Stimulated activated CD8-positive, alpha-beta memory T cell treated with anti-CD3 and anti-CD28 coated beads, Interleukin-4, amount 100 ng/mL, for 4 hours (primary cell): Measurements from ENCODE around the gene RPS14.

Experiments used
- DNase-seq, 2 donors: peaks; one replicate each; pipeline ENCODE4 v3.0.0-alpha.2; 2020; ENCODE audit warnings: low read depth in 2 of 2, low spot score in 1 of 2

RPS14 gene

DNA sequence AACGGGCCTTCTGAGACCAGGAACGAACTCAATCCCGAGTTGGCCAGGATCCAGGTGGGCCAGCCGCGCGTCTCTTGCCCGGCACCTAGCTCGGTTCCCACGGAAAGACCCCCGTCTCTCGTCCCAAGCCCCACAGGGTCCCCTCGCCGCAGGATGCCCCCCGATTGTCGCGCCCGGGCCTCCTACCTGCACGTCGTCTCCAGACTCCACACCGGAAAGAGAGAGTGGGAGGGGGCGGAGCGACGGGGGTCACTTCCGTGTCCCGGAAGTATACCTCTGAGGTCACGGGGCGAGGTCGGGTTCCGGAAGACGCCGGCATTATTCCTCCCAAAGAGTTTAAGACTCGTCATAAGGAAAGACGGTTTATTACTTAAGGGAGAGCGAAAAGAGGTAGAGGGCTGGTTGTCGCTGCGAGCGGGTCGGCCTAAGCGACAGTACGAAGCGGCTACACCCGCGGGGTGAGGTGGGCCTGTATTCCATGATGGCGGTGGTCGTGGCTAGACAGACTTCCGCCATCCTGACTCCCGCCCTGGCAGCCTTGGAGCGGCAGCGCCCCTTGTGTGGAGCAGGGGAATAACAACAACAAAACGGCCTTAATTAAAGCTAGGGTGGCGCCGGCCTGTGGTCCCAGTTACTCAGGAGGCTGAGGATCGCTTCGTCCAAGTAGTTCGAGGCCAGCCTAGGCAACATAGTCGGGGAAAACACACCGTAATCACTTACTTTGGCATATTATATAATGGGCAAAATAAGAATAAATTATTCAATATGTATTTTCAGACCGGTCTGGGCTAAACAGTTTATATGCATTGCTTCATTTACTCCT is at the start of gene RPS14:
Gene RPS14, minus strand, starts transcription at position 223 of the 823 bp plus-strand sequence. CDS start 2,006 bp downstream, outside the sequence.
- peak; percentile 88 to 89 for DNase-seq

DNA sequence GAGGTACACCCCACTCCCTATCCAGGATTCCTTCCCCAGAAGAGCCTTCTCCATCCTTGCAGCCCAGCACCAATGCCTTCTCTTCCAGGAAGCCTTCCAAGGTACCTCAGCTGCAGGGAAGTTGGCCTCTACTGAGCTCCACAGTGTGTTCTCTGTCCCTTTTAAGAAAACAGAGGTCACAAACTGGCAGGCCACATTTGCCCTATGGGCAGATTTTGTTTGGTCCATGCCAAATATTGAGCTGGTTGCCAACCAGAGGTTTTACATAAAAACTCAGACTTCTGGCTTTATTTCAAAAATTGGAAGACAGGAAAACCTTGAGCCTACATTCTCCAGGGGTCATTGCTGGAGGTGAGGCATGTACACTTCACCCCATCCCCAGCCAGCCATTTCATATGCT is 49.4 kb upstream of the RPS14 start:
- DNase-seq = no peak

DNA sequence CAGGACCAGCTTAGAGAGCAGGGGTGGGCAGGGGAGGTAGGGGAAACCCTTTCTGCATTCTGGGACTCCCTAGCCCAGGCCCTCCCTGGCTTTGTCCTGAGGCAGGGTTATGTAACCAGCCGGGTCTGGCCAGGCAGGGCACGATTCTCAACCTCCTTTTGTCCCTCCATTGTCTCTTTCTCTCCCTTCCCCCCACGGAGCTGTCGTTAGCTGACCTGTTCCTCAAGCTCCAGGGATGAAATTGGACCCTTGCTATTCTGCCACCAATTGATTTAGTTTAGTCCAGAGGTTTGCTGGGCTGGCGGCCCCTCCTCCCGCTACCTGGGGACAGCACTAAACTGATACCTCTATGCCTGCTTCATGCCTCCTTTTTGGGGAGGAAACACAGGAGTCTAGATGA is 49.0 kb upstream of the RPS14 start:
- no peak for DNase-seq

DNA sequence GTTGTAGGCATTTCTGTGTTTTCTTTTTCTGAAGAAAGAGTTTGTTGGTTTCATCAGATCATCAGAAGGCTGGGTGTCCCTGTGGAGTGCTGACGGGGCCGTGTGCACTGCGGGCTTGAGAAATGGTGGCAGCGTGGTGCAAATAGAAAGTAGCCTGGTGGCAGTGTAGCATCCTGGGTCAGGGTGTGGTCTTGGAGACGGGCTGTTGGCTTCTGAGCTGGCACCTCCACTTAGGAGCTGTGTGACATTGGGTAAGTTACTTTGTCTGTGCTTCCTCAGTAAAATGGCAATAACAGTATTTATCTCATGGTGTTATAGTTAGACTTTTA is 48.4 kb upstream of the RPS14 start:
- no peak for DNase-seq

DNA sequence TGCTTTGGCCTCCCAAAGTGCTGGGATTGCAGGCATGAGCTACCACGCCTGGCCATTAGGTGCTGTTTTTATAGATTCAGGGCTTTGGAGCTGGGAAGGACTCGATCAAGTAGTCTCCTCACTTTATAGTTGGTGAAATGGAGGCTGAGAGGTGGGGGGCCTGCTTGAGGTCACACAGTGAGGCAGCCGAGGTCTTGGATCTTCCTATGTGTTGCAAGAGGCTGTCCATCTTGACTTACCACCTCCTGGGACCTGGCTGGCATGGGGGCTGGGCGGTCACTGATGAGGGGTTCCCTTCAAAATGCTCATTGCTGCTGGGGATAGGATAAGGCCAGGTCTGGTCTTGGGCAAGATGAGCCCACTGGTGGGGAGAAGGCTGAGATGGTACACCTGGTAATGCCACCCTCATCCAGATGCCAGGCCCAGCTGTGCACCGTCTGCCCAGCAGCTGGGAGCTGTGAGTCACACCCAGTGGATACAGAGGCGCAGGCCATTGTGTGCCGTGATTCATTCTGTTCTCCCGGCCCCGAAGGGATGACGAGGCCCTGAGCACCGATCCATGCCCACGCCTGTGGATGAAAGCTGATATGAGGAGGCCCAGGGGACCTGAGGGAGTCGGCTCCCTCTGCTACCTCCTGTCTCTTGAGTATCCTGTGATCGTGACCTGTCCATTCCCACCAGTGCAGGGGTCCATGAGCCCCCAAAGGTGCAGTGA is 47.9 kb upstream of the RPS14 start:
- DNase-seq = no peak

DNA sequence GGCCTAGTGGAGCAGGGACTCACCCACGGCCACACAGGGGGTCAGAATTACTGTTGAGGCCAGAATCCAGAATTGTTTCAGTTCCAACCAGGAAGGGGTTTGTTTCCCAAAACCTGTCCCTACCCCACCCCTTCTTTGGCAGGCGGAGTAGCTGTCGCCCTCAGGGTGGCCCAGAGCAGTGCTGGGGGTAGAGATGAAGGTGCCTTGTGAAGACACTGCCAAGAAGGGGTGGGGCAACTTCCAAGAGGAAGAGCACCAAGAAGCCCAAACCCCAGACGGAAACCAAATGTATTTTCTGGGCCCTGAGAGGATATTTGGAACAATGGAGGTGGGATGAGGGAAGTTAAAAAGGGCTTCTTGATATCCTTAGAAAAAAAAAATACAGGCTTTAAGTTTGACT is 47.0 kb upstream of the RPS14 start:
- no peak for DNase-seq

DNA sequence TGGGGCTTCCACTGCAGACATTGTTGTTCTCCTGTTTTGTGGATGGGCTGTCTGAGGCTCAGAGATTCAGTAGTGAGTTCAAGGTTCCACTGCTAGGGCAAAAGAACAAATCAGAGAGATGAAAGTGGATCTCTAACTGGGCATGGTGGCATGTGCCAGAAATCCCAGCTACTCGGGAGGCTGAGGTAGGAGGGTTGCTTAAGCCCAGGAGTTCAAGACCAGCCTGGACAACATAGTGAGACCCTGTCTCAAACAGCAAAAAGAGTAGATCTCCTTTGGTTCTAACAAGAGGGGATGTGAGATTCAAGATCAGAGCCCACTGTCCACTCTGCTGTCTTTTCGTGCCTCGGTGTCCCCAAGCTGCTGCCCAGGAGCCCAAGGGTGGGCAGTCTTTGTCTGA is 46.6 kb upstream of the RPS14 start:
- no peak for DNase-seq

DNA sequence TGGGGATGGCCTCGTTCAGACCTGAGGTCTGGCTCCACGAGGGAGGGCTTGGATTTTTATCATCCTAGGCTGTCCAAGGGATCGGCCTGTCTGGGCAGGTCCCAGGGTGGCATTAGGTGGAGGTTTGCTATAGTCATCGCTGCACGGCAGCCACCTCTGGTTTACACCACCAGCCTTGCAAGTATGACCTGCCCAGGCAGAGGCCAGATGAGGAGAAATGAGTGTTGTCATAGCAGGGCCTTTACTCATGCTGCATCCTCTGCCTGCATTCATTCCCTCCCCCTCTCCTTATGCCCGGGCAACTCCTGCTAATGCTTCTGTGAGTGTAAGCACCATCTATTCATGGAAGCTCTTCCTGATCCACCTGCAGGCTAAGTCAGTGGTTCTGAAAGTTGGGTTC is 43.1 kb upstream of the RPS14 start:
- DNase-seq = no peak

DNA sequence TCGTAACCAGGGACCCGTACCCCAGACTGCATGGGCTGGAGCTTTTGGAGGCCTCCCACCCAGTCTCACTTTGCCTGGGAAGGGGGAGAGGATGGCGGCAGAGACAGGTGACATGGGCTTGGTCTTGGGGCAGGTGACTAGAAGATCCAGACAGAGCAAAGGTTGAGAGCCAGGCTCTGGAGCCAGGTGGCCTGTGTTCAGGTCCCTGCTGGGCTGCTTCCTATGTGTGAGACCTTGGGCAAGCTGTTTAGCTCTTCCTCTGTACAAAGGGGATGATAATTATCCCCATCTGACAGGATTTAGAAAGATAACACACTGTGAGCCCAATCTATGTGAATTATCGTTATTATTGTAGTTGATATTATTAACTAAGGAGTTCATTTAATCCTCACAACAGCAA is 42.3 kb upstream of the RPS14 start:
- no peak for DNase-seq

DNA sequence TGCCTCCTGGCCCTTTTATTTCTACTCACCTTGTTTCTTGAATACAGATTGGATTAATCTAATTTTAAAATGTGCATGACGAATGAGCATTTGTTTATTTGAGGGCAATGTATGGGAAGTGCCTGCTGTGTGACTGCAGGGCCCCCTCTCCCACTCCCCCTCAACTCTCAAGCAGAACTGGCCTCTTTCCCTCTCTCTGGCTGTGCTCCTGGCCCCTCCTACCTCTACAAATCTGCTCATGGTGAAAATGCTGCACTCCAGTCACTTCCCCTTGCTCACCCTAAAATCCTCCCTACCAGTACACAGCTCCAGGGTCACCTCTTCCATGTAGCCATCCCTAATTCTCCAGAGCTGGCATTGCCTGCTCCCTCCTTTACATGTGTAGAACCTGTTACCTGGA is 41.2 kb upstream of the RPS14 start:
- DNase-seq = no peak

DNA sequence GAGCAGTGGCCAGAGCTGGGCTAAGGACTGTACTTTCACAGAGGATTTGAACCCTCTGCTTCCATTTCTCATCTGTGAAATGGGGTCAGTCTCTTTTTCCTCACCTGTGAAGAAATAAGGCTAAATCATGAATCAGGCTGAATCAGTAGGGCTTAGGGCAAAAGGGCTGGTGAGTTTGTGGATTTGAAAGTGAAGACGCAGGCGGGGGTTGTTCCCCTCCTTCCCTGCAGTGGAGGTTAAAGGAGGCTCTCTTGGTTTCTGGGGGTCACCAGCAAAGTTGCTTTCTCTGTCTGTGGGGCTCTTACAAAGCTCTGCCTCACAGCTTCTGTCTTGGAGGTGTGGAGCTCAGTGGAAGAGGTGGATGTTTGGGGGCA is 40.7 kb upstream of the RPS14 start:
- no peak for DNase-seq

DNA sequence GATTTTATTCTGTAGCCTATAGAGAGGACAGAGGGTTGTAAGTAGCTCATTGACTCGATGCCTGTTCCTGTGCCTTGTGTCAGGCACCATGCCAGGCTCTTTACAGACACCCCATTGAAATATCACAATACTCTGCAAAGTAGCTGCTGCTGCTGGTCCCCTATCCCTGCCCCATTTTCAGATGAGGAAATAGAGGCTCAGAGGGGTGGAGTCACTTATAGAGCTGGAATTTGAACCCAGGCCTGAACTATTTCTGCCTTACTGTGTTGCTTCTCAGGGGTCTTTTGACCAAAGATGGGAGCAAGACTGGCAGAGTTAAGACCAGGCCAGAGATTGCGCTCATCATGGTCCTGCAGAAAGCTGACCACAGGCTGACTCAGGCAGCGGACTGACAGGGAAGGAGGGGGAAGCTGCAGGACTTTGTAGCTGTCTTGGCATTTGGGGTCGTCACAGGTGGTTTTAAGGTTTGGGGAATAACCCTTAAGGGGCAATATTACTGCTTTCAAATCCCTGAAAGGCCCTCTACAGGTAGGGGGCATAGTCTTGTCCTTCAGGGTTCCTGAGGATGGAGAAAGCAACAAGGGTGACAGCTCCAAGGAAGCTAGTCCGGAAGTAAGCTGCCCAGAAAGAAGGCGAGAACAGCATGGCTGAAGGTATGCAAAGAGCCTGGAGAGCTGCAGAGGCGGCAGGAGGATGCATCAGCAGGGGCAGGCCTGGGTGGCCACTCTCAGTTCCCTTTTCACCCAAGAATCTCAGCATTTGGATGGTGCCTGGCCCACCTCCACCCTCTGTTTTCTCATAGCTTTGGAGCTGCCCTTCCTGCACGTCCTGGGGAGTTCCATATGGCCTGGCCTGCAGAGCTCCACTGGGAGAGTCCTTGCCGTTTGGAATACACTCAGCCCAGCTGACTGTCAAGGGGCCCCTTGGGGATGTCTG is 40.1 kb upstream of the RPS14 start:
- no peak for DNase-seq

DNA sequence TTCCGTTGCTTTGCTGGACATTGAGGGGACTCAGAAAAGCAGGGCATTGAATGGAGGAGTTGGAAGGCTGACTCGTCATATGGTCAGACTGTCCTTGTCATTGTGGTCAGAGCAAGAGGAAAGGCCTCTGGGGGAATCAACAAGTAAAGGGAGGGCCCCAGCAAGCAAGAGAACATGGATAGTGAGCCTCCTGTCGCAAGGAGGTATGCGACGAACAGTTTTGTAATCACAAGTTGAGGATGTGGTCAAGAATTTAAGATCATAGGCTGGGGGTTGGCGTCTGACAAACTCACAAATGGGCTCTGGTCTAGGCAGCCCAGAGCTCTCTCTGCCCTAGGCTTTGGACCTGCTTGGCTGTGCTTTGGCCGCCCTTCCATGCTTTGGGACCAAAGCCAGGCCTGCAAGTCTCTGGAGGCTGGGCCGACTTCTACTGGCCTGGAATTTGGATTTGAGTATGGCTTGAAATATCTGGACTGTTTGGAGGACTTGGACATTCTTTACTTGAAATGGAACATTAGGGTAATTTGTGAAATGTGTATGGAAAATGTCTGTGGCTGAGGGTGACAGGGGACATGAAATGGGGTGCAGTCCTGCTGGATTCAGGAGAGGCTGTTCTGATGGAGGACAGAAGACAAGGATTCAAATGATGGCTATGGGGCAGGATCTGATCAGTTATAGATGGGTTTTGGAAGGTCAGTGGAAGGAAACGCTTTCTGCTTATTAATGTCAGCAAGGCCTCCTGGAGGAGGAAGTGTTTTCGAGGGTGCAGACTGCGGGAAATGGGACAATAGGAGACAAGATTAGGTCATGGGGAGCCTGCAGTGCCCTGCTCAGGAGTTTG is 39.2 kb upstream of the RPS14 start:
- no peak for DNase-seq

DNA sequence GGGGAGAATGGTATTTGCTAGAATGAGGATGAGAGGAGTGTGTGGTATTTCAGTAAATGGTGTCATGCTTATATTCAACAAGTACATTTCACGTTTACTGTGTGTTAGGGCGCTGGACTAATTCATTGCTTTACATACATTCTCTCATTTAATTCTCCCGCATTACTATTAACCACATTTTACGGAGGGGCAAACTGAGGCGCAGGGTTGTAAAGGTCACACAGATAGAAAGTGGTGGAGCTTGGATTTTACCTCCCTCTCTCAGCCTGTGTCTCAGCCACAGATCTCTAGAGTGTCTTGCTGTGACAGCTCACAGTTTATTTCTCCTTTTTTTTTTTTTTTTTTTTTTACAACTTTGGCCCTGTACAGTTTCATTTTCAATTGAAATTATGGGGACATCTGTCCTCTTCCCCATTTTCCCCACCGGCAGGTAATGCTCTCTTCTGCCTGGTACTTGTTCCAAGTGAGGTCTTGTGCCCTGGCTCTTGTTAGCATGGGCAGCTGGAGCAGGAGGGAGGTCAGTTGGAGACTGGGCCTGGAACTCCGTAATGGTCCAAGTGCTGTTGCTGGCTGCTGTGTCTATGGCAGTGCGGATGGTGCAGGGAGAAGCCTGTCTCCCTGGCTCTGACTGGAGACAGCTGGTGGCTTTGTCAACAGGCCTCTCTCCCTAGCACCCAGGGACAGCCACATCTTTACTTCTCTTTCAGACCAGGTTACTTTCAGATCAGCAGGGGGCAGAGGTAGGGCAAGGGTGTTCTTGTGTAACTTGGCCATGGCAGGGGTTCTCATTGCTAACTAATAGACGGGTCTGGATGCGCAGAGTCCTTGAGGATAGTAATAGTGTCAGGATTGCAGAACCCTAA is 37.9 kb upstream of the RPS14 start:
- no peak for DNase-seq

DNA sequence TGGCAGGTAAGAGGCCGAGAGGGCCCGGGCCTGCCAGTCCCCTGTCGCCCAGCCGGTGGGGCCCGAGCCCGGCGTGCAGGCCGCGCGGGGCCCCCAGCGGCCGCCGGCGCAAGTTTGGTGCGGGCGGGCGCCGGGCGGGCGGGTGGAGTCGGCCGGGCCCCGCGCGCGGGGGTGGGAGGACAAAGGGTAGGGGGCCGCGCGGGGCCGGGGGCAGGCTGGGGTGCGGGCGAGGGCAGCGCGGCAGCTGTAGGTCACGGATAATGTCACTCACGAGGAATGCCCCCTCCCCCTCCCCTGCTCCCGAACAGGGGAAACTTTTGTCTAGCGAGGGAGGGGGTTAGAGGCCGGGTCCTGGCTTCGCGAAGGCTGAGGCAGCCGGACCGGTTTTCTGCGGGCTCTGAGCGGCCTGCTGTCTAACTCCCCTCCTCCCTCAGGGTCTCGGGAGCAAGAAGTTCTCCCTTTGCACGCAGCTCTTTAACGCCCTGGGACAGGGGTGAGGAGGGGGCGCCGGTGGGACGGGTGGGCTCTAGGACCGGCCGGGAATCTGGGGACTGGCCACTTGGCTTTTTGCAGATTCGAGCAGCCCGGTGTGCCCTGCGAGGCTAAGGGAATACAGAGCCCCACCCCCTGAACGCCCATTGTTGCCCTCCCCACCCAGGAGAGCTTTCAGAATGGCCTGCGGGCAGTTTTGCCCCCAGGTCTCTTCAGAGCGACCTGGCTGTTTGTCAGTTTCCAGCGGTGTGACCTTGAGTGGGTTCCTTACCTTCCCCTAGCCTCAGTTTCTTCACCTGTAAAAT is 37.1 kb upstream of the RPS14 start:
- no peak for DNase-seq

DNA sequence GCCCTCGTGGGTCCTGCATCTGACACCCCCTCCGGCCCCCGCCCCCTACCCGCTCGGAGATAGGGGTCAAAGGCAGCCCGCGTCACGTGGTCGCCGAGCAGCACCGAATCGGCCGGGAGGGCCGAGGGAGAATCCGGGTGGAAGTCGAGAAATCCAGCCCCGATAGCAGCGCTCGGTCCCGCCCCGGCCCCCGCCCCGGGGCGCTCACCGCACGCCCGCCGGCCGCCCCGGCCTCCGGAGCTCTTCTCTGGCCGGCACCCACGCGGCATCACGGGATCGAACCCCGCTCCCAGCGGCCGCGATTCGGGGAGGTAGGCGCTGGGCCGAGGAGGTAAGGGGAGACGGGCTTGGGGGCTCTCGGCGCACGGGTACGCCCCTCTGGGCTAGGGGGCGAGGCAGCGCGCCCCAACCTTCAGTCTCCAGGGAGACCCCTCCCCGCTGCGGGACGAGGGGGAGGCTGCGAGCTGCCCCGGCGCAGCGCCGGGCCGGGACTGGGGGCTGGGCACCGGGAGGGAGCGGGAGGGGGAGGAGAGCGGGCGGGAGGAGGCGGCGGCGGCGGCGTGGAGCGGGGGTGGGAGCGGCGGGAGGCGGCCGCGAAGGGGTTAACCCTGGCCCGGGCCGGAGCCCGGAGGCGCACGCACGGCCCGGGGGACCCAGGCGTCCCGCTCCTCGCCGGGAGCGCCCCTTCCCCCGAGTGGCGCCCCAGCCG is 36.3 kb upstream of the RPS14 start:
- no peak for DNase-seq

DNA sequence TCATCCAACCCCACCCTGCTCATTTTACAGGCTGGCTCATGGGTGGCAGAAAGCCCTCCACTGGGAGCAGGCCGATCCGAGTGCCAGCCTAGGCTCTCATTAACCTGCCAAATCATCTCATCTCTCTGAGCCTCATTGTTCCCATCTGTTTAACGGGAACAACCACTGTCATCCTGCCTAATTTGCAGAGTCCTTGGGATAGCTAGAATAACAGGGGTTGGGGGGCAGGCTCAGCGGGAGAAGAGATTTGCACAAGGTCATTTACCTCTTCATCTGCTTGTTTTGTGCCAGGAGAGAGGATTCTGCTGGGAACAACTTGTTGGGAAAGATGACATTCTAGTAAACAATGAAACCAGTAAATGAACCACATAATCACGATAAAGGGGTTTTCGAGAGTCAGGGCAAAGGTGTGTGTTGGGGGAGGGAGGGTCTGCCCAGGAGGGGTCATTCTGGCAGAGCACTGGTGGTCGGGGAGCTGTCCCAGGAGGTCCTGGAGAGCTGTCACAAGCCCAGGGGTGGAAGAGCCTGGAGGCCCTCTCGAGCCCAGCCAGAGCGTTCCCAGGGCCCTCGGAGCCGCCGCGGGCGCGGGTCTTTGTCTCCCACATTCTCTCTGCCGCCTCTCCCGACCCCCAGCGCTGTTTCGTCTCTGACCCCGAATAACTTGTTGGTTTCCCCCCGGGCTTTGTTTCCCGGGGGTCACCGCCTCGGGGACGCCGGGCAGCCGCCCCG is 35.6 kb upstream of the RPS14 start:
- DNase-seq = no peak

DNA sequence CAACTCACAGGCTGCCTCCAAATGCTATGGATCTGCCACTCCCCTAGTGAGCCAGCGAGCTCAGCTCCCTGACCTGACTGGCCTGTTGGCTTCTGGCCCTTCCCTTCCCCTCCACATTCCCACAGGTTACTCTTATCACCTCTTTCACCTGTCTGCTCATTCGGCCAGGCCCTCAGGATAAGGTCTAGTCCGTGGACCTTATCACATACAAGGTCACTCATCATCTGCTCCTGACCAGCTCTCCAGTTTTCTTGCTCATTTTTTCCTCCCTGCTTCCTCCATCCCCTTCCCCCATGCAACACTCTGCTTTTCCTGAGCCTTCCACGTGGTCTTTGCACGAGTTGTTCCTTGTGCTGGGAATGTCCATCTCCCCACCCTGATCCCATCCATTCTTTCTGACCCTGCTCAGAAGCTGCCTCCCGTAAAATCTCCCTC is 32.5 kb upstream of the RPS14 start:
- DNase-seq = no peak
